WI38 (cell line): ENCODE measurements around the gene TM6SF1.
"Not testable (repeated sequence)": the region's sequence is repeated elsewhere in the genome, so short reads cannot be mapped to it uniquely, and the experiment has no call there.

ENCODE experiments used
- H3K4me3 ChIP-seq: 2 replicates; pipeline ENCODE4 v1.5.1; 2011; ENCODE audit warnings: low read depth, mild to moderate bottlenecking, control low read depth, low read length
- CTCF ChIP-seq: IDR thresholded peaks from 2 replicates; pipeline ENCODE4 v1.5.1; 2012; ENCODE audit warnings: low read depth, mild to moderate bottlenecking, control low read depth, low read length

The TM6SF1 gene

GRCh38 chr15:83081256-83082014, 26.0 kb upstream of the TM6SF1 start:
- no peak for TF ChIP-seq CTCF
- no peak overlapping the region for H3K4me3 ChIP-seq

GRCh38 chr15:83082730-83083386, 24.6 kb upstream of the TM6SF1 start:
- TF ChIP-seq CTCF, result no peak
- no peak overlapping the region for H3K4me3 ChIP-seq

DNA sequence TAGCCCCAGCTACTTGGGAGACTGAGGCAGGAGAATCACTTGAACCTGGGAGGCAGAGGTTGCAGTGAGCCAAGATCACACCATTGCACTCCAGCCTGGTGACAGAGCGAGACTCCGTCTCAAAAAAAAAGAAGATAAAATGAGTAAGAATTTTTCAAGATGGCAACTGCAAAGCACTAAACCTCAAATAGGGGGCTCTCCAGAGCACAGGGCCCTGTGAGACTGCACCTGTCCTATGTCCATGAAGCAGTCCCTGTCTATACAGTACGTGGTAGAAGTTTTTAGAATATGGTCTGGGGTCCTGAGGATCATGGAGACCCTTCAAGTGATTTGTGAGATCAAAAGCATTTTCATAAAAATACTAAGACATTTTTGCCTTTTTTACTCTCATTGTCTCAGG, 22.0 kb upstream of the TM6SF1 start:
- not testable (repeated sequence) for H3K4me3 ChIP-seq

GRCh38 chr15:83085864-83086552, 21.4 kb upstream of the TM6SF1 start:
- not testable (repeated sequence) for H3K4me3 ChIP-seq

DNA sequence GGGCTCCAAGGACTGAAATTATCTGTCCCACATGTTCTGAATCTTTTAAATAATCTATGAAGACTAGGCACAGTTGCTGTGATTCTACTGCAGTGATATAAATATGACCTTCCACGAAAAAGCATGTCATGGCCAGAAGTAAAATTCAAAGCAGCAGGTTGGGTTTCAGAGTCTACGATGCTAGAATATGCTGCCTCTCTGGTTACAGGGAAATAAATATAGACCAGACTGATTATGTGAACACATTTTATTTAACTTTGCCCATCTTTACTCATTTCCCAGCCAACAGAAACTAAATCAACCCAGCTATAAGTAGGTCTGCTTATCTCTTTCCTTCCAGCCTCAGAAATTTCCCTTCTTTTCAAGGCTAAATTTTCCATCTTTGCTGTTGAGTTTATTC, 19.9 kb upstream of the TM6SF1 start:
- no peak for TF ChIP-seq CTCF
- no peak overlapping the region for H3K4me3 ChIP-seq

DNA sequence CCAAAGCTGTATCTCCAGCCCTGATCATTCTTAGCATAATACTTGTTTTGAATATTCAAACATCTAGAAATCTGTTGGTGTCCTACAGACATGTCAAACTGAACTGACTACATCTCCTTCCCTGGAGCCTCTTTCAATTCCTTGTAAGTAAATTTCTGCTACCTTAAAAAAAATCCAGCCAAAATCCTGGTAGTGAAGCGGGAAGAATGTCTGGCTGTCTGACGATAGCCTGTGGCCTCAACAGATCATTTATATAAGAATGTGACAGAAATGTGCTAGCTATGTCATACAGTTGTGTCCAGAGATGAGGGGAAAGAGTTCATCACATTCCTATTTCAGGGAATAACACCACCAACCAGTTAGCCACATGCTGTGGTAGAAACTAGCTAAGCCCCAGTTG, 18.6 kb upstream of the TM6SF1 start:
- no peak for TF ChIP-seq CTCF
- no peak overlapping the region for H3K4me3 ChIP-seq

DNA sequence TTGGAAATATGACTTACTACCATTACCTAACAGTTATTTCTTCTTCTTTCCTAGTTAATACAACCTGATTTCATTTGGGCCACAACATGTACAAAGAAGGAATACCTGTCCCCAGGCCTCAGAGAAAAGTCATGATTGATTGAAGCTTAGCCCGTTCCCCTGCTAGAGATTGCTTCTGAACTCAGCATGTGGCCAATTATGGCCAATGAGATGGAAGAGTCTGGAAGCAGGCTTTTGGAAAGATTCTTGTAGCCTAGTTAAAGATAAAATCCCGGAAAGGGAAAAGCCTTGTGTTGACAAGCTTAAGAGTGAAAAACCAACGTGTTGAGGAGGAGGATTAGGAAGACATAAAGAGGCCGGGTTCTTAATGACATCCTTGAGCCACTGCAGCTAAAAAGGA, 17.0 kb upstream of the TM6SF1 start:
- TF ChIP-seq CTCF, result no peak
- H3K4me3 ChIP-seq, result no peak overlapping the region

GRCh38 chr15:83091965-83092308, 15.5 kb upstream of the TM6SF1 start:
- not testable (repeated sequence) for H3K4me3 ChIP-seq
